ENCODE measurements around the gene CHIA. TPM values are rescaled to one million over a fixed set of nuclear protein-coding genes. Genes with fewer than 3 reads are reported as not detected.

Gene CHIA
- polyA plus RNA-seq, 1 experiment, result not detected

DNA sequence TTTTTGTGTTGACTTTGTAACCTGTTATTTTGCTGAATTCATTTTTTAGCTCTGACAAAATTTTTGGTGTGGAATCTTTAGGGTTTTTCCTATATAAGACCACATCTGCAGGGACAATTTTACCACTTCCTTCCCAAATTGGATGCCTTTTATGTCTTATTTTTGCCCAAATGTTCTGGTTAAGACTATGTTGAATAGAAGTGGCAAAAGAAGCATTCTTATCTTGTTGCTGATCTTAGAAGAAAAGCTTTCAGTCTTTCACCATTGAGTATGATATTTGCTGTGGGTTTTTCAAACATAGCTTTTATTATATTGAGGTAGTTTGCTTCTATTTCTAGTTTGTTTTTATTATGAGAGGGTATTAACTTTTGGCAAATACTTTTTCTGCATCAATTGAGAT, 3.7 kb downstream of the CHIA start:
- DNase-seq (ENCODE audit: low read depth), result no peak

DNA sequence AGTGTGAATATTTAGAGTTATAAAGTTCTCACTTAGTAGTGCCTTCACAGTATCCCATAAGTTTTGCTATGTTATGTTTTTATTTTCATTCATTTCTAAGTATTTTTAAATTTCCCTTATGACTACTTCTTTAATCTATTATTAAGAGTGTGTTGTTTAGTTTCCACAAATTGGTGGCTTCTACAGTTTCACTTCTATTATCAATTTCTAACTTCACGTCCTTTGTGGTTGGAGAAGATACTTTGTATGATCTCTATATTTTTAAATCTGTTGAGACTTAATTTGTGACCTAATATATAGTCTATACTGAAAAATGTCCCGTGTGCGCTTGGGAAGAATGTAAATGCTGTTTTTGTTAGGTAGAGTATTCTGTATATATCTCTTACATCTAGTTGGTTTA, 11.7 kb downstream of the CHIA start:
- no peaks in the 10 kb centered on the region for H3K36me3 ChIP-seq (ENCODE audit: control insufficient read depth, insufficient read depth, low read length)
- ChIA-PET POLR2A (no interaction called here), CTCF (interaction anchor here (1.0 kb wide), 1 partner anchor 32 kb away, joined by 3 read pairs; no protein-coding TSS in a partner anchor)
- no peak for DNase-seq (ENCODE audit: low read depth)
- H3K27me3 ChIP-seq (ENCODE audit: control insufficient read depth, insufficient read depth, low read length), result 0 out of 2 replicates have a peak, but pooled peaks cover 1% of the 10 kb centered on the region
- H3K4me3 ChIP-seq (ENCODE audit: low read depth, low read length), result no peak overlapping the region
- TF ChIP-seq, protein P1, sequence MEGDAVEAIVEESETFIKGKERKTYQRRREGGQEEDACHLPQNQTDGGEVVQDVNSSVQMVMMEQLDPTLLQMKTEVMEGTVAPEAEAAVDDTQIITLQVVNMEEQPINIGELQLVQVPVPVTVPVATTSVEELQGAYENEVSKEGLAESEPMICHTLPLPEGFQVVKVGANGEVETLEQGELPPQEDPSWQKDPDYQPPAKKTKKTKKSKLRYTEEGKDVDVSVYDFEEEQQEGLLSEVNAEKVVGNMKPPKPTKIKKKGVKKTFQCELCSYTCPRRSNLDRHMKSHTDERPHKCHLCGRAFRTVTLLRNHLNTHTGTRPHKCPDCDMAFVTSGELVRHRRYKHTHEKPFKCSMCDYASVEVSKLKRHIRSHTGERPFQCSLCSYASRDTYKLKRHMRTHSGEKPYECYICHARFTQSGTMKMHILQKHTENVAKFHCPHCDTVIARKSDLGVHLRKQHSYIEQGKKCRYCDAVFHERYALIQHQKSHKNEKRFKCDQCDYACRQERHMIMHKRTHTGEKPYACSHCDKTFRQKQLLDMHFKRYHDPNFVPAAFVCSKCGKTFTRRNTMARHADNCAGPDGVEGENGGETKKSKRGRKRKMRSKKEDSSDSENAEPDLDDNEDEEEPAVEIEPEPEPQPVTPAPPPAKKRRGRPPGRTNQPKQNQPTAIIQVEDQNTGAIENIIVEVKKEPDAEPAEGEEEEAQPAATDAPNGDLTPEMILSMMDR (IDR thresholded peaks at IDR 0.05; ENCODE audit: insufficient read depth, low read depth, low read length), result no peak

More for the DNA sequence above, 3.7 kb downstream of the CHIA start:
- Histone ChIP-seq H3K36me3 (ENCODE audit: control insufficient read depth, insufficient read depth, low read length) (no peaks in the 10 kb centered on the region), H3K27me3 (ENCODE audit: control insufficient read depth, insufficient read depth, low read length) (no peaks in the 10 kb centered on the region), H3K4me3 (ENCODE audit: low read depth, low read length) (no peak overlapping the region)
- TF ChIP-seq, protein P1 (IDR thresholded peaks at IDR 0.05; ENCODE audit: insufficient read depth, low read depth, low read length), result no peak
- CTCF ChIA-PET, result no interaction called here
- POLR2A ChIA-PET, result no interaction called here

DNA sequence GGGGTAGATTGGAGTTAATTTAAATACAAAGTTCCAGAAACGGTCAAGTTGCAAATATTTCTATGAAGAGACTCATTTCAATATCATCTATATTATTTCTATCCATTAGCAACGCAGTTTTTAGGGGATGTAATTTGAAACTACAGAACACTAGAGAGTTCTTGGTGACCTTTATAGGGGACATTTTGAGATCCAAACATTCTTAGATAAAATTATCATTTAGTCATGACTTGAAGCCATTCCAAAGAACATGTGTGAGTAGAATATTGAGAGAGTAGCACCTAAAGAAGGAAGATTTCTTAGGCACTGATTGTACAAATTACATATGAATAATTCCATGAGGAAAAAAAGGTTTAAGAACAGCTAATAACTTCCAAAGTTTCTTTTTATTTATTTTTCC, 19.0 kb downstream of the CHIA start:
- POLR2A ChIA-PET, result no interaction called here

DNA sequence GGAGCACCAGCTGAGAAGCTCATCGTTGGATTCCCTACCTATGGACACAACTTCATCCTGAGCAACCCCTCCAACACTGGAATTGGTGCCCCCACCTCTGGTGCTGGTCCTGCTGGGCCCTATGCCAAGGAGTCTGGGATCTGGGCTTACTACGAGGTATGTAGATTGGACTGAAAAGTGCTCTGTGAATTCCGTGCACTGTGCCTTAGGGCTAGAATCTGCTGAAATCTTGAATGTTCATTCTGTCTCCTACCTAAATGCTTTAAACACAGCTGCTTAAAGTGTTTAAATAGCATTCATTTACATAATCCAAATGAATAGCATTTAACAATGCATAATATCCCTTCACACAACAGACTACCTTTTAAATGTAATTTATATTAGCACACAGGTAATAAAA, 27.9 kb downstream of the CHIA start:
- TF ChIP-seq, protein P1 (IDR thresholded peaks at IDR 0.05; ENCODE audit: insufficient read depth, low read depth, low read length), result no peak
- H3K36me3 ChIP-seq (ENCODE audit: control insufficient read depth, insufficient read depth, low read length), result no peaks in the 10 kb centered on the region
- ChIA-PET POLR2A (no interaction called here), CTCF (no interaction called here)
- DNase-seq (ENCODE audit: low read depth), result no peak
- no peaks in the 10 kb centered on the region; the same call in 1 of the 2 replicates for H3K27me3 ChIP-seq (ENCODE audit: control insufficient read depth, insufficient read depth, low read length)
- no peak overlapping the region for H3K4me3 ChIP-seq (ENCODE audit: low read depth, low read length)

More for the DNA sequence above, 19.0 kb downstream of the CHIA start:
- DNase-seq (ENCODE audit: low read depth), result no peak
- Histone ChIP-seq H3K36me3 (ENCODE audit: control insufficient read depth, insufficient read depth, low read length) (no peaks in the 10 kb centered on the region), H3K4me3 (ENCODE audit: low read depth, low read length) (no peak overlapping the region), H3K27me3 (ENCODE audit: control insufficient read depth, insufficient read depth, low read length) (peaks cover 1% of the 10 kb centered on the region; the same call in 1 of the 2 replicates)
- CTCF ChIA-PET, result no interaction called here
- TF ChIP-seq, protein P1 (IDR thresholded peaks at IDR 0.05; ENCODE audit: insufficient read depth, low read depth, low read length), result no peak

DNA sequence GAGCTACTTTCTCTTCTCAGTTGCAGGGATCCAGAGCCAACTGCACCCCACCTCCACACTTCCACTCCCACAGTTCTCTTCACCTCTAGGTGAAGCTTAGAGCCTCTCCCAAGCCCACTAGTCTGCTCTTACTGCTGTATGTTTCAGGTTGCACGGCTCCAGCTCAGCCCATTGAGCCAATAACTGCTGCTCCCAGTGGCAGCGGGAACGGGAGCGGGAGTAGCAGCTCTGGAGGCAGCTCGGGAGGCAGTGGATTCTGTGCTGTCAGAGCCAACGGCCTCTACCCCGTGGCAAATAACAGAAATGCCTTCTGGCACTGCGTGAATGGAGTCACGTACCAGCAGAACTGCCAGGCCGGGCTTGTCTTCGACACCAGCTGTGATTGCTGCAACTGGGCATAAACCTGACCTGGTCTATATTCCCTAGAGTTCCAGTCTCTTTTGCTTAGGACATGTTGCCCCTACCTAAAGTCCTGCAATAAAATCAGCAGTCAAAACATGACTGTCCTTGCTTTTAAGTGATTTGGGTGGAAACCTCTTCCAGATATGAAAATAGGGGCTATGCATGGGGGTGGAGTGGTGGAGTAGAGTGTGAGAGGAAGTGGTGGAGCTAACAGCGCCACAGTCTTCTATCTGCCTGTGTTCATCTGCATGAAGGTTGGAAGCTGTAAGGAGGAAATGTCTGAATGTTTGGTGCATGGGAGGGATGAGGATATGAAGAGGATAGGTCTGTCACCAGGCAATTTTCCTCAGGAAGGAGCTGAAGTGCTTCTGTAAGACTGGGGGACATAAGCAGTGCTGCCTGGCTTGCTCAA, 29.6 kb downstream of the CHIA start:
- Histone ChIP-seq H3K4me3 (ENCODE audit: low read depth, low read length) (no peak overlapping the region), H3K36me3 (ENCODE audit: control insufficient read depth, insufficient read depth, low read length) (no peaks in the 10 kb centered on the region), H3K27me3 (ENCODE audit: control insufficient read depth, insufficient read depth, low read length) (no peaks in the 10 kb centered on the region)
- no peak for DNase-seq (ENCODE audit: low read depth)
- TF ChIP-seq, protein P1 (IDR thresholded peaks at IDR 0.05; ENCODE audit: insufficient read depth, low read depth, low read length), result no peak
- ChIA-PET CTCF (interaction anchor here (0.9 to 2.0 kb wide), 5 partner anchors 14 to 290 kb away, joined by 3 to 7 read pairs (median 4); no protein-coding TSS in a partner anchor), POLR2A (no interaction called here)
